Stimulated activated CD4-positive, alpha-beta T cell treated with anti-CD3 and anti-CD28 coated beads, Interleukin-1b, Interleukin-23, amount 100 ng/mL, for 24 hours (primary cell): ENCODE data around the gene TNFRSF1A.

Experiments
- DNase-seq, 4 experiments: peaks; one replicate each; pipeline ENCODE4 v3.0.0-alpha.2; 2020; ENCODE audit warnings: low read depth in 4 of 4, low spot score in 1 of 4

The TNFRSF1A gene

GRCh38 chr12:6324936-6325750 lies 16.7 kb downstream of the TNFRSF1A start:
- DNase-seq: no peak

- no peak for DNase-seq
These were observed 17.7 kb downstream of the TNFRSF1A start for GRCh38 chr12:6323995-6324711.

- DNase-seq: no peak
These were observed 18.4 kb downstream of the TNFRSF1A start for GRCh38 chr12:6323340-6323994.

GRCh38 chr12:6322969-6323339 lies 18.9 kb downstream of the TNFRSF1A start:
- no peak for DNase-seq

GRCh38 chr12:6322352-6322751 lies 19.5 kb downstream of the TNFRSF1A start:
- DNase-seq: no peak

- DNase-seq: no peak
These were observed 20.0 kb downstream of the TNFRSF1A start for GRCh38 chr12:6321905-6322304.

GRCh38 chr12:6319446-6319845 lies 22.4 kb downstream of the TNFRSF1A start:
- DNase-seq: no peak

GRCh38 chr12:6318440-6318879 lies 23.4 kb downstream of the TNFRSF1A start:
- DNase-seq: no peak

GRCh38 chr12:6317693-6318439 lies 24.0 kb downstream of the TNFRSF1A start:
- DNase-seq: no peak

- no peak for DNase-seq
These were observed 24.8 kb downstream of the TNFRSF1A start for GRCh38 chr12:6316921-6317692.

- no peak for DNase-seq
These were observed 25.9 kb downstream of the TNFRSF1A start for GRCh38 chr12:6315704-6316597.

- DNase-seq: no peak
These were observed 26.7 kb downstream of the TNFRSF1A start for GRCh38 chr12:6315184-6315583.

GRCh38 chr12:6314776-6315175 lies 27.1 kb downstream of the TNFRSF1A start:
- no peak for DNase-seq

GRCh38 chr12:6313326-6313940 lies 28.4 kb downstream of the TNFRSF1A start:
- DNase-seq: no peak

GRCh38 chr12:6312529-6313325 lies 29.1 kb downstream of the TNFRSF1A start:
- DNase-seq: no peak

- no peak for DNase-seq
These were observed 29.9 kb downstream of the TNFRSF1A start for GRCh38 chr12:6311822-6312528.

GRCh38 chr12:6310771-6311610 lies 30.9 kb downstream of the TNFRSF1A start:
- no peak for DNase-seq
